OCI-LY7 (cell line): Measurements from ENCODE around the gene GPR63.

Experiments
- EZH2phosphoT487 ChIP-seq: fragments of 200-600 bp; sonication (generic); IDR thresholded peaks from 2 replicates; pipeline ENCODE4 v1.6.1; 2018; ENCODE audit warnings: low read depth, borderline replicate concordance, mild to moderate bottlenecking, mixed run types, antibody characterized with exemption, low read length, moderate library complexity, mixed read lengths
- TF ChIP-seq, protein P1 (sequence below): fragments of 200-600 bp; sonication (generic); conservative IDR thresholded peaks from 2 replicates; pipeline ENCODE4 v1.5.1; 2014; ENCODE audit warnings: mild to moderate bottlenecking, antibody characterized with exemption, low read length, moderate library complexity, mixed read lengths

- TF ChIP-seq, protein P1, sequence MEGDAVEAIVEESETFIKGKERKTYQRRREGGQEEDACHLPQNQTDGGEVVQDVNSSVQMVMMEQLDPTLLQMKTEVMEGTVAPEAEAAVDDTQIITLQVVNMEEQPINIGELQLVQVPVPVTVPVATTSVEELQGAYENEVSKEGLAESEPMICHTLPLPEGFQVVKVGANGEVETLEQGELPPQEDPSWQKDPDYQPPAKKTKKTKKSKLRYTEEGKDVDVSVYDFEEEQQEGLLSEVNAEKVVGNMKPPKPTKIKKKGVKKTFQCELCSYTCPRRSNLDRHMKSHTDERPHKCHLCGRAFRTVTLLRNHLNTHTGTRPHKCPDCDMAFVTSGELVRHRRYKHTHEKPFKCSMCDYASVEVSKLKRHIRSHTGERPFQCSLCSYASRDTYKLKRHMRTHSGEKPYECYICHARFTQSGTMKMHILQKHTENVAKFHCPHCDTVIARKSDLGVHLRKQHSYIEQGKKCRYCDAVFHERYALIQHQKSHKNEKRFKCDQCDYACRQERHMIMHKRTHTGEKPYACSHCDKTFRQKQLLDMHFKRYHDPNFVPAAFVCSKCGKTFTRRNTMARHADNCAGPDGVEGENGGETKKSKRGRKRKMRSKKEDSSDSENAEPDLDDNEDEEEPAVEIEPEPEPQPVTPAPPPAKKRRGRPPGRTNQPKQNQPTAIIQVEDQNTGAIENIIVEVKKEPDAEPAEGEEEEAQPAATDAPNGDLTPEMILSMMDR = no peak
- TF ChIP-seq EZH2phosphoT487 = no peak
These were observed 25.6 kb downstream of the GPR63 start for GRCh38 chr6:96811670-96812069.
